Gastroesophageal sphincter (tissue), 3 donors: ENCODE results near the gene SIVA1.

ENCODE experiments used
- CTCF ChIP-seq, 4 experiments: fragments of 200-600 bp in 2 of 4; fragments of 450-650 bp in 2 of 4; sonication (generic) in 1 of 4; IDR thresholded peaks; one replicate each; pipeline ENCODE4 v1.5.1; 2017 to 2019; ENCODE audit warnings: antibody characterized with exemption in 4 of 4, mild to moderate bottlenecking in 2 of 4, moderate library complexity in 2 of 4
- EP300 ChIP-seq: sonication (generic); formaldehyde crosslinking; IDR thresholded peaks from one replicate; pipeline ENCODE4 v1.6.1; 2017; ENCODE audit warnings: antibody characterized with exemption, mild to moderate bottlenecking
- POLR2A ChIP-seq, 2 donors: fragments of 450-650 bp; IDR thresholded peaks; one replicate each; pipeline ENCODE4 v1.6.1; 2017; ENCODE audit warnings: antibody characterized with exemption in 2 of 2, mild to moderate bottlenecking in 2 of 2, moderate library complexity in 1 of 2

DNA sequence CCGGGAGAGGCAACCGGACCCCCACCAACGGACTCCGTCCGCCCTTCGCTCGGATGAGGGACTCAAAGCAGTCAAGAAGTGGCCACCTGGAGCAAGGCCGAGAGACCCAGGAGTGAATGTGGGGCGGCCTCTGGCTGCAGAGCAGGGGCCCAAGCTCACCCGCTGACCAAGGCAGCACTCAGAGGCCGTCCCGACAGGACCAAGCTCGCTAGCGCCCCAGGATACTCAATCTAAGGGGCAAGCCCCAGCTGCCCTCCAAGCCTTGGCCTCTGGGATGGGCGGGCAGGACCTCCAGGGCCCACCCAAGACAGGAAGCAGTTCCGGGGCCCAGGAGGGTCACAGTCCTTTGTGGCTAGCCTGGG lies 41.7 kb downstream of the SIVA1 start:
- TF ChIP-seq EP300 (no peak), POLR2A (IDR thresholded peaks at IDR 0.05) (no peak), CTCF (IDR thresholded peaks at IDR 0.05) (peak in 1 of 4 experiments; percentile 24)
